M059J (cell line): ENCODE measurements around the gene BRINP2. TPM values are rescaled to one million over a fixed set of nuclear protein-coding genes. Genes with fewer than 3 reads are reported as not detected.
A peak's percentile ranks its signal among the peaks of the same experiment; 100 is the strongest.

Experiments
- DNase-seq: peaks from one replicate; pipeline ENCODE4 v3.0.0-alpha.2; 2012; ENCODE audit warnings: low read depth
- total RNA-seq: library from RNA; depleted of rRNA; stranded (reverse); fragments of >200 nt; shearing (Covaris generic); gene quantifications from 2 replicates; pipeline ENCODE4 v1.2.3, GENCODE V29; 2014

BRINP2 gene
- total RNA-seq, 1 experiment from 2014 or later, result 0.17 TPM

- DNase-seq, result no peak
These were observed 49.0 kb downstream of the BRINP2 start for GRCh38 chr1:177219554-177220458.

- no peak for DNase-seq
These were observed 52.6 kb downstream of the BRINP2 start for GRCh38 chr1:177223359-177223758.

GRCh38 chr1:177227978-177228692, 57.4 kb downstream of the BRINP2 start:
- no peak for DNase-seq

- peak; percentile 2 for DNase-seq
These were observed 57.9 kb downstream of the BRINP2 start for GRCh38 chr1:177228693-177229065.

- no peak for DNase-seq
These were observed 59.0 kb downstream of the BRINP2 start for GRCh38 chr1:177229781-177230180.

- DNase-seq, result no peak
These were observed 59.7 kb downstream of the BRINP2 start for GRCh38 chr1:177230228-177231016.

- no peak for DNase-seq
These were observed 64.6 kb downstream of the BRINP2 start for GRCh38 chr1:177235350-177235749.

- no peak for DNase-seq
These were observed 66.2 kb downstream of the BRINP2 start for GRCh38 chr1:177236962-177237361.

- no peak for DNase-seq
These were observed 68.2 kb downstream of the BRINP2 start for GRCh38 chr1:177238967-177239366.

GRCh38 chr1:177239792-177240191, 69.0 kb downstream of the BRINP2 start:
- no peak for DNase-seq

- DNase-seq, result no peak
These were observed 73.0 kb downstream of the BRINP2 start for GRCh38 chr1:177243773-177244172.

- no peak for DNase-seq
These were observed 76.2 kb downstream of the BRINP2 start for GRCh38 chr1:177246710-177247580.

- DNase-seq, result no peak
These were observed 76.9 kb downstream of the BRINP2 start for GRCh38 chr1:177247623-177248176.

- DNase-seq, result no peak
These were observed 77.5 kb downstream of the BRINP2 start for GRCh38 chr1:177248258-177248657.

- no peak for DNase-seq
These were observed 78.5 kb downstream of the BRINP2 start for GRCh38 chr1:177249231-177249630.

- DNase-seq, result no peak
These were observed 82.1 kb downstream of the BRINP2 start for GRCh38 chr1:177252877-177253276.

- DNase-seq, result peak; percentile 76
These were observed 84.7 kb downstream of the BRINP2 start for GRCh38 chr1:177255411-177255810.

GRCh38 chr1:177256153-177257075, 85.7 kb downstream of the BRINP2 start:
- peak; percentile 94 for DNase-seq

- no peak for DNase-seq
These were observed 86.4 kb downstream of the BRINP2 start for GRCh38 chr1:177257128-177257527.

GRCh38 chr1:177257576-177257975, 86.8 kb downstream of the BRINP2 start:
- DNase-seq, result no peak
